SU-DHL-6 (cell line): ENCODE results near the gene PTGER2.

ENCODE experiments used
- H2AFZ ChIP-seq: fragments of 200-600 bp; sonication (generic); 2 replicates; pipeline ENCODE4 v1.6.1; 2014; ENCODE audit warnings: low read depth, mild to moderate bottlenecking, moderate library complexity, mixed read lengths, antibody characterized with exemption, low read length; ENCODE audit not compliant: severe bottlenecking
- H3F3A ChIP-seq: fragments of 200-600 bp; shearing (Covaris generic); 2 replicates; pipeline ENCODE4 v1.6.0; 2016; ENCODE audit warnings: antibody characterized with exemption, mild to moderate bottlenecking; ENCODE audit not compliant: insufficient read depth
- H3K27ac ChIP-seq: fragments of 200-600 bp; sonication (generic); 2 replicates; pipeline ENCODE4 v1.5.1; 2016; ENCODE audit warnings: low read depth, mild to moderate bottlenecking, low read length, moderate library complexity, mixed read lengths
- H3K27me3 ChIP-seq: fragments of 200-600 bp; sonication (generic), shearing (Covaris generic); 2 replicates; pipeline ENCODE4 v1.6.0; 2014; ENCODE audit warnings: mild to moderate bottlenecking, low read length
- H3K36me3 ChIP-seq: fragments of 200-600 bp; sonication (generic); 2 replicates; pipeline ENCODE4 v1.6.1; 2014; ENCODE audit warnings: mild to moderate bottlenecking, low read length, mixed read lengths
- H3K4me2 ChIP-seq: fragments of 300-600, 200-600 bp; shearing (Covaris generic), sonication (generic); 2 replicates; pipeline ENCODE4 v1.6.0; 2014; ENCODE audit warnings: low read length, low read depth, mild to moderate bottlenecking; ENCODE audit not compliant: poor library complexity, severe bottlenecking
- H3K4me3 ChIP-seq: fragments of 200-600 bp; sonication (generic); 2 replicates; pipeline ENCODE4 v1.5.1; 2014; ENCODE audit warnings: antibody characterized with exemption, low read length, mild to moderate bottlenecking, mixed read lengths; ENCODE audit not compliant: insufficient read depth, poor library complexity, severe bottlenecking
- H3K79me2 ChIP-seq: fragments of 200-600 bp; sonication (generic); 2 replicates; pipeline ENCODE4 v1.6.1; 2014; ENCODE audit warnings: mild to moderate bottlenecking, low read length, moderate library complexity; ENCODE audit not compliant: insufficient read depth
- H3K9ac ChIP-seq: fragments of 200-600 bp; sonication (generic); 2 replicates; pipeline ENCODE4 v1.7.0; 2014; ENCODE audit warnings: mild to moderate bottlenecking, low read length
- H3K9me2 ChIP-seq: fragments of 200-600 bp; sonication (generic); replicated peaks from 2 replicates; pipeline ENCODE4 v1.6.1; 2014; ENCODE audit warnings: low read length; ENCODE audit not compliant: insufficient read depth
- H3K9me3 ChIP-seq: fragments of 200-600 bp; sonication (generic); 2 replicates; pipeline ENCODE4 v1.6.1; 2014; ENCODE audit warnings: low read length, mixed read lengths; ENCODE audit not compliant: insufficient read depth
- H4K20me1 ChIP-seq: fragments of 200-600 bp; sonication (generic); 2 replicates; pipeline ENCODE4 v1.6.1; 2014; ENCODE audit warnings: low read depth, mild to moderate bottlenecking, antibody characterized with exemption, low read length, moderate library complexity, mixed read lengths
- EZH2phosphoT487 ChIP-seq: fragments of 200-600 bp; sonication (generic), shearing (Covaris generic); conservative IDR thresholded peaks from 2 replicates; pipeline ENCODE4 v1.6.1; 2018; ENCODE audit warnings: mild to moderate bottlenecking, antibody characterized with exemption, low read length, moderate library complexity, mixed read lengths
- TF ChIP-seq, protein P1 (sequence below): fragments of 200-600 bp; sonication (generic); IDR thresholded peaks from one replicate; pipeline ENCODE4 v1.5.1; 2017; ENCODE audit warnings: antibody characterized with exemption, mild to moderate bottlenecking, low read length, moderate library complexity; ENCODE audit not compliant: insufficient read depth, poor library complexity, severe bottlenecking

Gene PTGER2

DNA sequence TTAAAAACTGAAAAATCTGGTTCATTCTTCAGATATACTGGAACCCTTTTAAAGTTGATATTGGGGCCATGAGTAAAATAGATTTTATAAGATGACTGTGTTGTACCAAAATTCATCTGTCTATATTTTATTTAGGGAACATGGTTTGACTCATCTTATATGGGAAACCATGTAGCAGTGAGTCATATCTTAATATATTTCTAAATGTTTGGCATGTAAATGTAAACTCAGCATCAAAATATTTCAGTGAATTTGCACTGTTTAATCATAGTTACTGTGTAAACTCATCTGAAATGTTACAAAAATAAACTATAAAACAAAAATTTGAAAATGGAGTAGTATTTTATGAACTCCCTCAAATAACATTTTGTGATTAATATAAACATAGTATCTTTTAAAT lies 14.2 kb downstream of the PTGER2 start:
- H3K27ac ChIP-seq = no peak overlapping the region

DNA sequence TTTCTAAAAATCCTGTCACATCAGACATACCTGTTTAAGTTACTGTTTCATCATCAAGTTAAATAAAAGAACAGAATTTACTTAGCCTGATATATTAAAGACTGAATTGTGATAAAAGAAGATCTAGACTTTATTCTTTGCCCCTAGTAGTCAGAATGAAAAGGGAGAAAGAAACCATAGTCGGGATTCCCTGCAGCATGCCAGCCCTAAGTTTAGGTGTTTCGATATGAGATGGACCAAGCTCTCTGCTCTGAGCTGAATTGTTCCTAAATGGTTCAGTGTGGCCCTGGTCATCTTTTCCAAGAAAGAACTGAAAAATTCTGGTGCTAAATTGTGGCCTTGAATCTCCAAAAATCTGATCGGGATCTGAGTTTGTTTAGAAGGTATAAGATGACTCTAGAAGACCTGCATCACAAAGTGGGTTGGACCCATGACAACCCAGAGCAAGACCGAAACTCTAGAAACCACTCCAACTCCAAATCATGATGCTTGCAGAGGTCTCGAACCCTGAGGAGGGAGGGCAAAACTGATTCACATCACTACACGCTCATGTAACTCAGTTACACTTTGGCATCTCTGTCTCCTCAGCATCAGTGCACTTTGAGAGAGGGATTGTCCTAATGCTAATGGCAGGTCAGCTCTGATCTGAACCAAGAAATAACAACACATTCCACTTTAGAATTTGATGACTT lies 15.7 kb downstream of the PTGER2 start:
- Histone ChIP-seq H3K9me3 (no peaks in the 10 kb centered on the region), H3K4me2 (no peak overlapping the region), H3K79me2 (no peaks in the 10 kb centered on the region), H3K27me3 (no peaks in the 10 kb centered on the region), H3K36me3 (no peaks in the 10 kb centered on the region), H4K20me1 (no peaks in the 10 kb centered on the region), H3K4me3 (no peak overlapping the region), H3F3A (no peaks in the 10 kb centered on the region), H3K9ac (no peak overlapping the region), H3K9me2 (no peaks in the 10 kb centered on the region), H2AFZ (no peak overlapping the region), H3K27ac (no peak overlapping the region)
- TF ChIP-seq, protein P1, sequence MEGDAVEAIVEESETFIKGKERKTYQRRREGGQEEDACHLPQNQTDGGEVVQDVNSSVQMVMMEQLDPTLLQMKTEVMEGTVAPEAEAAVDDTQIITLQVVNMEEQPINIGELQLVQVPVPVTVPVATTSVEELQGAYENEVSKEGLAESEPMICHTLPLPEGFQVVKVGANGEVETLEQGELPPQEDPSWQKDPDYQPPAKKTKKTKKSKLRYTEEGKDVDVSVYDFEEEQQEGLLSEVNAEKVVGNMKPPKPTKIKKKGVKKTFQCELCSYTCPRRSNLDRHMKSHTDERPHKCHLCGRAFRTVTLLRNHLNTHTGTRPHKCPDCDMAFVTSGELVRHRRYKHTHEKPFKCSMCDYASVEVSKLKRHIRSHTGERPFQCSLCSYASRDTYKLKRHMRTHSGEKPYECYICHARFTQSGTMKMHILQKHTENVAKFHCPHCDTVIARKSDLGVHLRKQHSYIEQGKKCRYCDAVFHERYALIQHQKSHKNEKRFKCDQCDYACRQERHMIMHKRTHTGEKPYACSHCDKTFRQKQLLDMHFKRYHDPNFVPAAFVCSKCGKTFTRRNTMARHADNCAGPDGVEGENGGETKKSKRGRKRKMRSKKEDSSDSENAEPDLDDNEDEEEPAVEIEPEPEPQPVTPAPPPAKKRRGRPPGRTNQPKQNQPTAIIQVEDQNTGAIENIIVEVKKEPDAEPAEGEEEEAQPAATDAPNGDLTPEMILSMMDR = no peak
- no peak for TF ChIP-seq EZH2phosphoT487

More for the DNA sequence above, 14.2 kb downstream of the PTGER2 start:
- H3K79me2 ChIP-seq = no peaks in the 10 kb centered on the region
- H3K4me2 ChIP-seq = no peak overlapping the region
- TF ChIP-seq, protein P1 = no peak
- TF ChIP-seq EZH2phosphoT487 = no peak
- no peak overlapping the region for H3K4me3 ChIP-seq
- H3K27me3 ChIP-seq = no peaks in the 10 kb centered on the region
- H2AFZ ChIP-seq = no peak overlapping the region
- no peaks in the 10 kb centered on the region for H3F3A ChIP-seq
- H3K9me2 ChIP-seq = no peaks in the 10 kb centered on the region
- H3K9me3 ChIP-seq = no peaks in the 10 kb centered on the region
- H3K36me3 ChIP-seq = no peaks in the 10 kb centered on the region
- no peak overlapping the region for H3K9ac ChIP-seq
- H4K20me1 ChIP-seq = no peaks in the 10 kb centered on the region

DNA sequence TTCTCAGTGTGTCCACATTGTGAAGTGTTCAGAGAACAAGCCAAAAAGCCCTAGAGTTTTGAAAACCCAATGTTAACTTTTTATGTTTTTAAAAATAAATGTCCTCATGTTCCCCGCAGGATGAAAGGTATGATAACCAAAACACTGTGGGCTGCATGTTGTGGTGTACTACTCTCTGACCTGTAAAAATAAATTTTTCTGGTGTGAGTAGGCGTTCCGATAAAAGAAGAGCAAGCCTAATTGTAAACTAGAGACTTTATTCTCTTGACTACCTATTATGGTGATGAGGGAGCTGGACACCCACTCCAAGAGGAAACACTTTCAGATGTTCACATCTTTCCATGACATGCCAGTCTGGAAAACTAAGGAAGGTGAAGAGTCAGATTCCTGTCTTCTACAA lies 18.2 kb downstream of the PTGER2 start:
- Histone ChIP-seq H3K36me3 (no peaks in the 10 kb centered on the region), H3F3A (no peaks in the 10 kb centered on the region), H3K79me2 (no peaks in the 10 kb centered on the region), H3K9me2 (no peaks in the 10 kb centered on the region), H3K9ac (no peak overlapping the region), H3K4me3 (no peak overlapping the region), H2AFZ (no peak overlapping the region), H3K27ac (no peak overlapping the region), H3K27me3 (no peaks in the 10 kb centered on the region), H3K9me3 (no peaks in the 10 kb centered on the region), H3K4me2 (no peak overlapping the region), H4K20me1 (no peaks in the 10 kb centered on the region)
- no peak for TF ChIP-seq EZH2phosphoT487
- TF ChIP-seq, protein P1 = no peak
